Neural progenitor cell (in vitro differentiated cells): ENCODE data around the gene ASIC1.

Source experiments
- CTCF ChIP-seq: fragments of 200-600 bp; sonication (generic); IDR thresholded peaks from 2 replicates; pipeline ENCODE4 v1.5.1; 2017; ENCODE audit warnings: antibody characterized with exemption, mild to moderate bottlenecking
- EZH2 ChIP-seq: fragments of 200-600 bp; sonication (generic); IDR thresholded peaks from 2 replicates; pipeline ENCODE4 v1.6.1; 2017; ENCODE audit warnings: antibody characterized with exemption, mild to moderate bottlenecking, moderate library complexity

DNA sequence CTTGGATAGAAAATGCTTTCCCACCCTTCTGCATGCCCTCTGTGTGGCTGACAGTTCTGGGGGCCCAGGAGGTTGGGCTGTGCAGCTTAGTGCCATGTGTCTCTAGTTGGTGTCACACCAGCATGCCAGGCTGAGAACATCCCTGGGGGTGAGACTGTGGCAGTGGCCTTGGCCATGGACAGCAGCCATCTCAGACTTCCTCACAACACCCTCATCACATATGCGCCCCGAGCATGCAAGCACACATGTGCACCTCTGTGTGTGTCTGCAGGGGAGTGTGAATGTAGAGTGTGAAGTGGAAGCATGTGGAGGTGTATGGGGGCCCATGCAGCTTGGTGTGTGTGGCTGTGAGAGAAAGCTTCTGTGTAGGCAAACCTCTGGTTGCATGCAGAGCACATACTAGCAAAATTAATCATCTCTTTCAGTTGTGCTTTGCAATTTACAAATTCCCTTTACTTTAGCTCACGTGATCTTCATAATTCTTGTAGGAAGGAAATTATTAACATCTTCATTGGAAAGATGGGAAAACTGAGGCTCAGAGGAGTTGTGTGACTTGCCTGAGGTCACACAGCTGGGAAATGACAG lies 8.4 kb downstream of the ASIC1 start:
- TF ChIP-seq CTCF (no peak), EZH2 (no peak)
